Measurements from ENCODE around the gene SLC5A6.

DNA sequence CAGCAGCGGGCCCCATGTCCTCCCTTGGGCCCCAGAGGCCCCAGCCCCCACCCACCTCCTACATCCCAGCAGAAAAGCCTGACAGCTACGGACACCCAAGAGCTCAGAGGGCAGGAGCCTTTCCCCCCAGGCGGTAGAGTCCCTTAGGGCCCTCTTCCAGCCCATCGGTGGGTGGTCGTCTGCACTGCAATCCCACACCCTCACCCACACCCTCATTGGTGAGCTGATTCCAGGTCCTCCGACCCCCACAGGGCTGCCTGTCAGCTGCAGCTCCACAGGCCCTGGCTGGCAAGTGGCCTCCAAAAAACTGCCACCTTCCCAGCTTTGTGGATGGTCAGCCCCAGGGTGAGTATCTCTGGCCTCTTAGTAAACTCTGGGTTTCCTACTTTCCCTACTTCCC is 52.8 kb downstream of the SLC5A6 start:
- TF ChIP-seq, protein P1, sequence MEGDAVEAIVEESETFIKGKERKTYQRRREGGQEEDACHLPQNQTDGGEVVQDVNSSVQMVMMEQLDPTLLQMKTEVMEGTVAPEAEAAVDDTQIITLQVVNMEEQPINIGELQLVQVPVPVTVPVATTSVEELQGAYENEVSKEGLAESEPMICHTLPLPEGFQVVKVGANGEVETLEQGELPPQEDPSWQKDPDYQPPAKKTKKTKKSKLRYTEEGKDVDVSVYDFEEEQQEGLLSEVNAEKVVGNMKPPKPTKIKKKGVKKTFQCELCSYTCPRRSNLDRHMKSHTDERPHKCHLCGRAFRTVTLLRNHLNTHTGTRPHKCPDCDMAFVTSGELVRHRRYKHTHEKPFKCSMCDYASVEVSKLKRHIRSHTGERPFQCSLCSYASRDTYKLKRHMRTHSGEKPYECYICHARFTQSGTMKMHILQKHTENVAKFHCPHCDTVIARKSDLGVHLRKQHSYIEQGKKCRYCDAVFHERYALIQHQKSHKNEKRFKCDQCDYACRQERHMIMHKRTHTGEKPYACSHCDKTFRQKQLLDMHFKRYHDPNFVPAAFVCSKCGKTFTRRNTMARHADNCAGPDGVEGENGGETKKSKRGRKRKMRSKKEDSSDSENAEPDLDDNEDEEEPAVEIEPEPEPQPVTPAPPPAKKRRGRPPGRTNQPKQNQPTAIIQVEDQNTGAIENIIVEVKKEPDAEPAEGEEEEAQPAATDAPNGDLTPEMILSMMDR (IDR thresholded peaks at IDR 0.05), result no peak
- no peak for TF ChIP-seq ZFX (IDR thresholded peaks at IDR 0.05; ENCODE audit: borderline replicate concordance)
